Measurements from ENCODE around the gene BUB1.

Gene BUB1

GRCh38 chr2:110677530-110678456 is at the start of gene BUB1:
Gene BUB1, minus strand, starts transcription at chr2:110678063. Its CDS starts 68 bp downstream, at chr2:110677995.
- Mint-ChIP-seq H3K4me3 (peak within 1 kb of the TSS; percentile 87), H3K9me3 (no peaks in the 10 kb centered on the region), H3K36me3 (ENCODE audit: low read depth) (peaks cover 39% of the 10 kb centered on the region), H3K27ac (peak within 1 kb of the TSS; percentile 92), H3K27me3 (peaks cover 10% of the 10 kb centered on the region), H3K4me1 (ENCODE audit: low read depth) (peaks cover 31% of the 10 kb centered on the region)
- DNase-seq = peak; percentile 94

DNA sequence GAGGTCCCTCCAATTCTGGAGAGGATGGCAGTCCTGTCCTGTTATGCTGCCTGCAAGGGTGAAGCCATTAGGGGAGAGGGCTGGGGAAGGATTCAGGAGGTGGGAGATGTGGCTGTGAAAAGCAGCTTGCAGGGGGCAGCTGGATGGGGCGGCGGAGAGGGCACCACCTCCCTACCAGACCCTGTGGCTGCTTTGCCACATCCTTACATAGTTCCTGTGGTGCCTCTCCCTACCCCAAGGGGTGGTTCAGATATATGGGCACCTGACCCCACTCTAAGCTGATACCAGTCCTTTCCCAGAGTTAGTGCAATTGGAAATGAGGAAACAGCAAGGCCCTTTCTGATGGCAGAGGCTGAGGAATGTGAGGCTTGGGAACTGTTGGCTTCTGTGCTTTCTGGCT is 48.4 kb upstream of the BUB1 start:
- Mint-ChIP-seq H3K9me3 (no peaks in the 10 kb centered on the region), H3K4me1 (ENCODE audit: low read depth) (peaks cover under 1% of the 10 kb centered on the region), H3K27me3 (peaks cover 27% of the 10 kb centered on the region), H3K27ac (no peak overlapping the region), H3K36me3 (ENCODE audit: low read depth) (no peaks in the 10 kb centered on the region), H3K4me3 (no peak overlapping the region)
- DNase-seq = no peak

DNA sequence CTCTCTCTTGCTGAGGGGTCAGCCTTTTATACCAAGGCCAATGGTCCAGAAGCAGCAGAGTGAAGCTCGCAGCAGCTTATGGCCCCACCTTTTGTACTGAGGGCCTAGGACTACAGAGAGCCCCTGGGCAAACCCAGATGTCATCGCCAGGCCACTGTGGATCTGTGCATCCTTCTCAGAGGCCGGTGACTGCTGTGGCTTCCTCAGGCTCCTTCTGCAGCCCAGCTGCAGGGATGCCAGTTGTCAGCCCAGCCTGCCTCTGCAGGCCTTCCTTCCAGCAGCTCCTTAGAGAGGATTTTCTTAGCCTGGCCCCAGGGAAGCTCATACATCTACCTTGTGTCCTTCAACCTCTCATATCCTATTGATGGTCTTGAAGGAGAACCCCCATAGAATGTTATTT is 48.0 kb upstream of the BUB1 start:
- H3K27me3 Mint-ChIP-seq = peaks cover 23% of the 10 kb centered on the region
- DNase-seq = no peak
- H3K27ac Mint-ChIP-seq = no peak overlapping the region
- no peaks in the 10 kb centered on the region for H3K36me3 Mint-ChIP-seq (ENCODE audit: low read depth)
- no peak overlapping the region for H3K4me3 Mint-ChIP-seq
- no peaks in the 10 kb centered on the region for H3K9me3 Mint-ChIP-seq
- no peaks in the 10 kb centered on the region for H3K4me1 Mint-ChIP-seq (ENCODE audit: low read depth)

DNA sequence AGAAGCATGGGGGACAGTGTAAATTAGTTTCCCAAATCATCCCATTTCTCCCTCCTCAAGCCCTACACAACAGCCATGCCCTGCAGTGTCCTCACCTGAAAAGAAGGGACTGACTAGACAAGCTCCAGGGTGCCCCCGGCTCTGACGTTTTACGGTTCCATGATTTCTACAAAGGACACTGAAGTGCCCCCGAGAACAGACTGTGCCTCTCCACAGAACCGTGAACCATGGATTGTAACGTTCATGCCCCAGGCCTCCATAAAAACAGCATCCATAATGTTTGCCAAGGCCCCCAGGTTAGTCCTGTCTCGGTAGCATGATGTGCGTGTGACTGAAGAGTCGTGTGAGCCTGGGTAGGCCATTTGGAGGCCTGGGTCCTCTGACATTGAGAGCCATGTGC is 47.5 kb upstream of the BUB1 start:
- H3K27ac Mint-ChIP-seq = no peak overlapping the region
- H3K4me3 Mint-ChIP-seq = no peak overlapping the region
- no peak for DNase-seq
- no peaks in the 10 kb centered on the region for H3K9me3 Mint-ChIP-seq
- no peaks in the 10 kb centered on the region for H3K4me1 Mint-ChIP-seq (ENCODE audit: low read depth)
- no peaks in the 10 kb centered on the region for H3K36me3 Mint-ChIP-seq (ENCODE audit: low read depth)
- H3K27me3 Mint-ChIP-seq = peaks cover 21% of the 10 kb centered on the region

DNA sequence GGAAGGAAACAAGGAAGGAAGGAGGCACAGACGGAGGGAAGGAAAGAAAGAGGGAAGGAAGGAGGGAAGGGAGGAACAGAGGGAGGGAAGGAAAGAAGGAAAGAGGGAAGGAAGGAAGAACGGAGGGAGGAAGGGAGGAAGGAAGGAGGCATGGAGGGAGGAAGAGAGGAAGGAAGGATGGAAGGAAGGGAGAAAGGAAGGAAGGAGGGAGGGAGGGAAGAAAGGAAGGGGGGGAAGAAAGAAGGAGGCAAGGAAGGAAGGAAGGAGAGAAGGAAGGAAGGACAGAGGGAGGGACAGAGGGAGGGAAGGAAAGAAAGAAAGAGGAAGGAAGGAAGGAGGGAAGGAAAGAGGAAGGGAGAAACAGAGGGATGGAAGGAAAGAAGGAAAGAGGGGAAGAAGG is 47.0 kb upstream of the BUB1 start:
- Mint-ChIP-seq H3K27me3 (peaks cover 21% of the 10 kb centered on the region), H3K4me1 (ENCODE audit: low read depth) (no peaks in the 10 kb centered on the region)

DNA sequence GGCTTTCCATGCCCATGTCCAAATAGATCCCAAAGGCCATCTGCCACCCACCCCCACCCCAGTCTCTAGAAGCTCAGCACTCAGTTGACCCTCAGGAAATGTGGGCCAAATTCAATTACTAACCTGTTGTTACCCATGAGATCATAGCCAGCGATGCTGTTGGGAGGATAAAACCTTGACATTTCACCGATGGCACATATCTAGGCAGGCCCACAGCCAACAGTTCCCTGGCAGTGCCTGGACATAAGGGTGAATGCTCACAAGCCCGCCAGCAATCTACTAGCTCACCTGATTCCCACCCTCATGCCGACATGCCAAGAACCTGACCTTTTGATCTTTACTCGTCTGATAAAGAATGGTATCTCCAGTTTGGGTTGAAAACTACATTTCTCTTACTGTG is 42.7 kb upstream of the BUB1 start:
- Mint-ChIP-seq H3K4me3 (no peak overlapping the region), H3K9me3 (no peaks in the 10 kb centered on the region), H3K27me3 (peaks cover 37% of the 10 kb centered on the region), H3K4me1 (ENCODE audit: low read depth) (no peaks in the 10 kb centered on the region), H3K27ac (no peak overlapping the region), H3K36me3 (ENCODE audit: low read depth) (no peaks in the 10 kb centered on the region)
- no peak for DNase-seq

More for the DNA sequence above, 47.0 kb upstream of the BUB1 start:
- Mint-ChIP-seq H3K9me3 (no peaks in the 10 kb centered on the region), H3K27ac (no peak overlapping the region), H3K4me3 (no peak overlapping the region), H3K36me3 (ENCODE audit: low read depth) (no peaks in the 10 kb centered on the region)
- DNase-seq = no peak

DNA sequence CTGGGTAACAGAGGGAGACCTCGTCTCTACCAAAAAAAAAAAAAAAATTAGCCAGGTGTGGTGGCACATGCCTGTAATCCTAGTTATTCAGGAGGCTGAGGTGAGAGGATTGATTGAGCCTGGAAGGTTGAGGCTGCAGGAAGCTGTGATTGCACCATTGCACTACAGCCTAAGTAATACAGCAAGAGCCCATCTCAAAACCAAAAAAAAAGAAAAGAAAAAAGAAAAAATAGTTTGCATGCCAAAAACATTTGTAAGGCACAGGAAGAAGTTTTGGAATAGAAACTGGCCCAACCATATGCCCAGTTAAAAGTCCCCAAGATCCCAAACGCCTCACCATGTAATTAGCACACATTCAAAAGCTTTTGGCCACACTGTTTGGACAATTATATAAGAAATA is 41.1 kb upstream of the BUB1 start:
- Mint-ChIP-seq H3K36me3 (ENCODE audit: low read depth) (no peaks in the 10 kb centered on the region), H3K4me1 (ENCODE audit: low read depth) (no peaks in the 10 kb centered on the region), H3K9me3 (no peaks in the 10 kb centered on the region), H3K27me3 (peaks cover 47% of the 10 kb centered on the region), H3K4me3 (no peak overlapping the region), H3K27ac (no peak overlapping the region)
- DNase-seq = no peak

DNA sequence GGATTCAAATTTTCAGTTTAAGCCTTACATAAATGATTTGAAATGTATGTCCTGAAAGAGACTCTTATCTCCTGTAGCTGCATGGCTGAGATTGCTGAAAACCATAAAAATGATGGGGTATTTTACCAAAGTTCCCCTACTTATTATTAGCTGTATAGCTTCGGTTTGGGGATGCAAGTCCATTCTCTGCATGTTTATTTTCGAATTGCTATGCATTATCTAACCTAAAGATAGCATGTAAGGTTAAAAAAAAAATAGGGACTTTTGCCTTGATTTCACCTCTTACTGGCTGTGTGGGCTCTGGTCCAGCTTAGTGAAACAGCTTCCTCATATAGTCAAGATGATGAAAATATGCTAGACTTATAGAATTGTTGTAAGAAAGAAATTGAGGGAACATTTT is 40.5 kb upstream of the BUB1 start:
- Mint-ChIP-seq H3K36me3 (ENCODE audit: low read depth) (no peaks in the 10 kb centered on the region), H3K27me3 (peaks cover 46% of the 10 kb centered on the region)
- DNase-seq = no peak

DNA sequence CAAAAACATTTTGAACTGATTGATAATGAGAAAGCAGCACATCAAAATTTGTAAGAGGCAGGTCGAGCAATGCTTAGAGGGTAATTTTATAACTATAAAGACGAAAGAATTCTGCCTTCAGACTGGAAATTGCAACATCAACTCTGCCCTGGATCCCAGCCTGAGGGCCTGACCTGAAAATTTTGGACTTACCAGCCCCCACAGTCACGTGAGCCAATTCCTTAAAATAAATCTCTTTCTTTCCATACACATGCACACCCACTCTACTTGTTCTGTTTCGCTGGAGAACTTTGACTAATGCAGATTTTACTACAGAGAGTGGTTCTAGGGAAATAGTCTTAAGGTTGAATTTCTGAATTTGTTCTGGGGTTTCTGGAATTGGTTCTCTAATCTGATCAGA is 39.9 kb upstream of the BUB1 start:
- Mint-ChIP-seq H3K27ac (no peak overlapping the region), H3K9me3 (no peaks in the 10 kb centered on the region), H3K27me3 (peaks cover 46% of the 10 kb centered on the region), H3K4me3 (no peak overlapping the region), H3K36me3 (ENCODE audit: low read depth) (no peaks in the 10 kb centered on the region), H3K4me1 (ENCODE audit: low read depth) (peaks cover 1% of the 10 kb centered on the region)
- no peak for DNase-seq

More for the DNA sequence above, 40.5 kb upstream of the BUB1 start:
- Mint-ChIP-seq H3K4me3 (no peak overlapping the region), H3K27ac (no peak overlapping the region), H3K4me1 (ENCODE audit: low read depth) (peaks cover under 1% of the 10 kb centered on the region), H3K9me3 (no peaks in the 10 kb centered on the region)

DNA sequence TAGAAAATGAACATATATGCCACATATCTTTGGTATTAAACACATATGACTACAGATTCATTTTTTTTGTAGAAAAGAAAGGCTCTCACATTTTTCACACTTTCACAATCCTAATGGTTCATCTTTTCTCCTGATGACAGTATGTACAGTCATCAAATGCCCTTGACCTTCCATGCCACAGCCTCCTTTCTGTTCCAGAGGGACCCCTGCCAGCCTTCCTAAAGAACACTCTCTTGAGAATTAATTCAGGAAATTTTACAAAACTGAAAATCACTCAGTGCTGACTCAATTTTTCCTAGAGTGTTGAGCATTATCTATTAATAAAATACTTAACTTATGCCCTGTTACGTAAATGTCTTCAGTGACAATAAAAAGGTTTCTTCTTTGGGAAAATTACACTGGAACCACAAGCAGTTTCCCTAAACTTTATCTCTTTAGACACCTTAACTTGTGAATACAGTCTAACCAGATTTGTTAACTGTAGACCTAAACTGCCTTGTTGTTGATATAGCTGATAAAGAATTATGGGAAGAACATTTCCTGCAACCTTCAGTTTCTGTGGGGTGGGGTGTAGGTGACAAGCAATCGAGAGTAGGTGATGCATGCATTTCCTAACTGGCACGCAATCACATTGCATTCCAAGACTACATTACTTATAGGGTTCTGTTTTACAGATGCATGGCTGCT is 39.2 kb upstream of the BUB1 start:
- DNase-seq = no peak
- Mint-ChIP-seq H3K36me3 (ENCODE audit: low read depth) (no peaks in the 10 kb centered on the region), H3K4me1 (ENCODE audit: low read depth) (peaks cover 1% of the 10 kb centered on the region), H3K9me3 (no peaks in the 10 kb centered on the region), H3K27ac (no peak overlapping the region), H3K4me3 (no peak overlapping the region), H3K27me3 (peaks cover 51% of the 10 kb centered on the region)

DNA sequence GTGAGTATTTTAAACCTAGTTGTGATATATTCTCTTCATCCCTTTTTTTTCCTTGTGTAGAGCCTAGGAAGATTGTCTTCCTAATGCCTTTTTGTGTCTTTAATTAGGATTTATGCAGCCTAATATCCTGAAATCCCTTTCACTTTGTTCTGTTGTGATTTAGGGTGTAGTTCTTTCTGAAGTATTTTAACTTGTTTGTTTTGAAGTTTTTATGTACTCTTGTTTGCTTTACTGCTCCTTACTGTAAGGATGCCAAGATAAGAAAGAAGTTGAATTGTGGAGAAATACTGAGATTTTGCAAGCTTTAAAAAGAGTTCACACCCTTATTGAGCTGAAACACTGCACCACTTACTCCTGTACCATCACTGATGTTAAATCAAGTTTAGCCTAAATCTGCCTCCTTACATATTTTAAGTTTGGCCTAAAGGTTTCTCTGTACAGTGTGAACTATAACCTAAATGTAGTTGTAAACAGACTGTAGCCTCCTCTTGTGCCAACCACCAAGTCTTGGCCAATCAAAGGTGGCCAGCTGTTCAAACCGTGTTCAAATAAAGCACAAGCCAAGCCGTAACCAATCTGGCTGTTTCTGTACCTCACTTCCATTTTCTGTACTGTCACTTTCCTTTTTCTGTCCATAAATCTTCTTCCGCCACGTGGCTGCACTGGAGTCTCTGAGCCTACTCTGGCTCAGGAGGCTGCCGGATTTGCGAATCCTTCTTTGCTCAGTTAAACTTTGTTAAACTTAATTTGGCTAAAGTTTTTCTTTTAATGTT is 36.8 kb upstream of the BUB1 start:
- H3K36me3 Mint-ChIP-seq (ENCODE audit: low read depth) = no peaks in the 10 kb centered on the region
- DNase-seq = no peak
- H3K4me1 Mint-ChIP-seq (ENCODE audit: low read depth) = peaks cover 1% of the 10 kb centered on the region
- no peaks in the 10 kb centered on the region for H3K9me3 Mint-ChIP-seq
- no peak overlapping the region for H3K27ac Mint-ChIP-seq
- H3K27me3 Mint-ChIP-seq = peaks cover 56% of the 10 kb centered on the region
- no peak overlapping the region for H3K4me3 Mint-ChIP-seq

DNA sequence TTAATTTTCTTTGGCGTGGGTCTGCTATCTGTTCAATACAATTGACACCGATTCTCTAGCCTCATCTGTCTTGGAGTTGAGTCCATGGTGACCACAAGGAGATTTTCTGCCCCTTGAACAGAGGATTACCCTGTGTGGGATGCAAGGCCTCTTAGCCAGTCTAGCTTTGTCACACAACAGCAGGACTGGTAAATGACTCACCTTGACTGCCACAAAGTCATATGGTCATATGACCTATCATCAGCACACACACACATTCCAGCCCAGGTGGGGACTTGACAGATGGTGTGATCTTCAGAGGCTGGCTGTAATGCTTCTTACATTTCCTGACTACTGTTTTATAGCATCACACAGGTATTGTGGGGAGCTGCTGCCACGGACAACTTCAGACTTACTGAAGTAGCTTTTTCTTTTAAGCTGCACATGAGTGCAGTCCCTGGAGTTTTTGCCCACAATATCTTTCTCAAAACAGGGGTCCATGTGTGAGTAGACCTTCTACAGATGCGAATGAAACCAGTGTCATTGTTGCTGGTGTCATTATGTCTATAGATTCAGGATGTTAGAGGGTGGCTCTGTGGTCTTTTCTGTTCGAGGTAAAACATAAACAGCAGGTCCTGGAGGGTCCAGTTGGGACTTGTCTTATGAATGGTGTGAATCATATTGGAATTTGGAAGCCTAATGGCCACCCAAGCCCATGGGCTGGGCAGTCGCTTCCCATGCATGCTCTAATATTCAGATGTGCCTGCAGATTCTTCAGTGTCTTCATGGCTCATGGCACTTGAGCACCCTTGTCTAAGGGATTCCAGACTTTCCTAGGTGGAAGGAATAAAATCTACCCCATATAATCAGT is 35.9 kb upstream of the BUB1 start:
- Mint-ChIP-seq H3K4me1 (ENCODE audit: low read depth) (peaks cover 1% of the 10 kb centered on the region), H3K36me3 (ENCODE audit: low read depth) (no peaks in the 10 kb centered on the region), H3K27me3 (peaks cover 56% of the 10 kb centered on the region)

GRCh38 chr2:110712737-110713136 is 34.9 kb upstream of the BUB1 start:
- H3K9me3 Mint-ChIP-seq = no peaks in the 10 kb centered on the region
- peaks cover 1% of the 10 kb centered on the region for H3K4me1 Mint-ChIP-seq (ENCODE audit: low read depth)
- H3K36me3 Mint-ChIP-seq (ENCODE audit: low read depth) = no peaks in the 10 kb centered on the region
- no peak overlapping the region for H3K27ac Mint-ChIP-seq
- no peak for DNase-seq
- H3K4me3 Mint-ChIP-seq = no peak overlapping the region
- H3K27me3 Mint-ChIP-seq = peaks cover 58% of the 10 kb centered on the region

More for the DNA sequence above, 35.9 kb upstream of the BUB1 start:
- DNase-seq = no peak
- no peaks in the 10 kb centered on the region for H3K9me3 Mint-ChIP-seq
- H3K27ac Mint-ChIP-seq = no peak overlapping the region
- H3K4me3 Mint-ChIP-seq = no peak overlapping the region

DNA sequence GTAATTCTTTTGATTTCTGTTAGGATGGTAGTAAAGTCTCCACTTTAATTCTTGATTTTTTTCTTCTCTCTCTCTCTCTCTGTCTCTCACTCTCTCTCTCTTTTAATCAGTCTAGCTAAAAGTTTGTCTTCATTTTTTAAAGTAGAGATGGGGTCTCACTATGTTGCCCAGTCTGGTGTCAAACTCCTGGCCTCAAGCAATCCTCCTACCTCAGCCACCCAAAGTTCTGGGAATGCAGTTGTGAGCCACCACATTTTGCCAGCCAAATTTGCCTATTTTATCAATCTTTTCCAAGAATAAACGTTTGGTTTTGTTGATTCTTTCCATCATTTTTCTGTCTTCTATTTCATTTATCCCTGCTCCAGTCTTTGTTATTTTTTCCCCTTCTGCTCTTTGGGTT is 30.6 kb upstream of the BUB1 start:
- Mint-ChIP-seq H3K4me3 (no peak overlapping the region), H3K4me1 (ENCODE audit: low read depth) (peaks cover 1% of the 10 kb centered on the region), H3K27me3 (peaks cover 47% of the 10 kb centered on the region), H3K36me3 (ENCODE audit: low read depth) (no peaks in the 10 kb centered on the region), H3K27ac (no peak overlapping the region), H3K9me3 (no peaks in the 10 kb centered on the region)
- DNase-seq = no peak

Measured in activated T-cell treated with anti-CD3 and anti-CD28 coated beads, Interleukin-2, amount 50 U/mL, for 24 hours (primary cell).